H9 (cell line): Measurements from ENCODE around the gene PLEKHA5. TPM values are rescaled to one million over a fixed set of nuclear protein-coding genes. Genes with fewer than 3 reads are reported as not detected.
A peak's percentile ranks its signal among the peaks of the same experiment; 100 is the strongest.

ENCODE experiments used
- DNase-seq: peaks from one replicate; pipeline ENCODE4 v3.0.0-alpha.2; 2017
- H2AFZ ChIP-seq: one replicate; pipeline ENCODE4 v1.6.1; 2013; ENCODE audit warnings: mild to moderate bottlenecking, low read length, control low read depth, moderate library complexity
- H2AK5ac ChIP-seq: 2 replicates; pipeline ENCODE4 v1.6.1; 2013; ENCODE audit warnings: low read length, control low read depth, mixed read lengths; ENCODE audit not compliant: insufficient read length
- H2BK120ac ChIP-seq: one replicate; pipeline ENCODE4 v1.6.1; 2013; ENCODE audit warnings: low read depth, mild to moderate bottlenecking, low read length, control low read depth, inconsistent platforms; ENCODE audit not compliant: poor library complexity, severe bottlenecking
- H2BK12ac ChIP-seq: 2 replicates; pipeline ENCODE4 v1.6.1; 2013; ENCODE audit warnings: low read length, control low read depth, mixed read lengths, low read depth; ENCODE audit not compliant: insufficient read length
- H2BK15ac ChIP-seq: 2 replicates; pipeline ENCODE4 v1.6.1; 2013; ENCODE audit warnings: low read depth, low read length, control low read depth
- H2BK20ac ChIP-seq: one replicate; pipeline ENCODE4 v1.6.1; 2013; ENCODE audit warnings: low read depth, mild to moderate bottlenecking, low read length, control low read depth, inconsistent platforms; ENCODE audit not compliant: poor library complexity, severe bottlenecking
- H2BK5ac ChIP-seq: 2 replicates; pipeline ENCODE4 v1.6.1; 2013; ENCODE audit warnings: low read length, control low read depth, mixed read lengths; ENCODE audit not compliant: insufficient read length
- H3K14ac ChIP-seq: 2 replicates; pipeline ENCODE4 v1.6.1; 2013; ENCODE audit warnings: low read length, control low read depth; ENCODE audit not compliant: insufficient read depth
- H3K18ac ChIP-seq: 2 replicates; pipeline ENCODE4 v1.6.1; 2013; ENCODE audit warnings: low read depth, mild to moderate bottlenecking, mixed read lengths, low read length, control low read depth; ENCODE audit not compliant: insufficient read length
- H3K23ac ChIP-seq: 2 replicates; pipeline ENCODE4 v1.6.1; 2013; ENCODE audit warnings: low read length, control low read depth, mixed read lengths, low read depth; ENCODE audit not compliant: insufficient read length
- H3K23me2 ChIP-seq: 2 replicates; pipeline ENCODE4 v1.6.1; 2013; ENCODE audit warnings: low read depth, mild to moderate bottlenecking, mixed read lengths, low read length, control low read depth; ENCODE audit not compliant: insufficient read length, poor library complexity, severe bottlenecking
- H3K27ac ChIP-seq: 2 replicates; pipeline ENCODE4 v1.5.1; 2013; ENCODE audit warnings: low read length, control low read depth, mixed read lengths, low read depth; ENCODE audit not compliant: insufficient read length
- H3K27me3 ChIP-seq: 2 replicates; pipeline ENCODE4 v1.6.1; 2013; ENCODE audit warnings: low read length, control low read depth, inconsistent platforms; ENCODE audit not compliant: insufficient read depth
- H3K4ac ChIP-seq: 2 replicates; pipeline ENCODE4 v1.6.1; 2013; ENCODE audit warnings: low read depth, mild to moderate bottlenecking, control low read depth, inconsistent platforms, low read length, moderate library complexity
- H3K4me1 ChIP-seq: 2 replicates; pipeline ENCODE4 v1.6.1; 2013; ENCODE audit warnings: low read length, control low read depth, inconsistent platforms; ENCODE audit not compliant: insufficient read depth
- H3K4me2 ChIP-seq: 2 replicates; pipeline ENCODE4 v1.6.1; 2013; ENCODE audit warnings: low read length, control low read depth, mixed read lengths; ENCODE audit not compliant: insufficient read length, insufficient read depth
- H3K56ac ChIP-seq: 2 replicates; pipeline ENCODE4 v1.6.1; 2013; ENCODE audit warnings: low read depth, mild to moderate bottlenecking, mixed read lengths, low read length, control low read depth; ENCODE audit not compliant: insufficient read length
- H3K79me1 ChIP-seq: 2 replicates; pipeline ENCODE4 v1.6.1; 2013; ENCODE audit warnings: low read depth, mild to moderate bottlenecking, moderate library complexity, low read length, control low read depth, inconsistent platforms; ENCODE audit not compliant: insufficient read depth, poor library complexity, severe bottlenecking
- H3K79me2 ChIP-seq: 2 replicates; pipeline ENCODE4 v1.6.1; 2013; ENCODE audit warnings: low read length, control low read depth, inconsistent platforms; ENCODE audit not compliant: insufficient read depth
- H3K9ac ChIP-seq: 2 replicates; pipeline ENCODE4 v1.6.1; 2013; ENCODE audit warnings: low read length, control low read depth, mixed read lengths; ENCODE audit not compliant: insufficient read length; ENCODE audit errors: extremely low read depth
- H3K9me3 ChIP-seq: one replicate; pipeline ENCODE4 v1.6.1; 2013; ENCODE audit warnings: low read depth, low read length, inconsistent platforms; ENCODE audit not compliant: control insufficient read depth
- H3T11ph ChIP-seq: one replicate; pipeline ENCODE4 v1.6.1; 2013; ENCODE audit warnings: mild to moderate bottlenecking, low read length, control low read depth, inconsistent platforms
- H4K20me1 ChIP-seq: one replicate; pipeline ENCODE4 v1.6.1; 2013; ENCODE audit not compliant: control insufficient read depth, insufficient read length, insufficient read depth
- H4K5ac ChIP-seq: 2 replicates; pipeline ENCODE4 v1.6.1; 2013; ENCODE audit warnings: low read depth, mild to moderate bottlenecking, mixed read lengths, low read length, control low read depth; ENCODE audit not compliant: insufficient read length
- H4K8ac ChIP-seq: replicated peaks from 2 replicates; pipeline ENCODE4 v1.6.1; 2013; ENCODE audit warnings: low read length, control low read depth, mixed read lengths, low read depth; ENCODE audit not compliant: insufficient read length
- H4K91ac ChIP-seq: 2 replicates; pipeline ENCODE4 v1.6.1; 2013; ENCODE audit warnings: low read depth, mild to moderate bottlenecking, moderate library complexity, mixed read lengths, low read length, control low read depth; ENCODE audit not compliant: insufficient read length
- H3K27ac Mint-ChIP-seq, 3 experiments: 2 replicates in 2 of 3; 3 replicates in 1 of 3; pipeline ENCODE4 v1.8.0; 2020 to 2021; ENCODE audit warnings: mixed read lengths in 3 of 3, mild to moderate bottlenecking in 1 of 3, moderate library complexity in 1 of 3
- H3K27me3 Mint-ChIP-seq: 2 replicates; pipeline ENCODE4 v1.8.0; 2021; ENCODE audit warnings: low read depth, mild to moderate bottlenecking, moderate library complexity, mixed read lengths
- H3K36me3 Mint-ChIP-seq, 3 experiments: 2 replicates in 2 of 3; 3 replicates in 1 of 3; pipeline ENCODE4 v1.8.0; 2020 to 2021; ENCODE audit warnings: low read depth in 3 of 3, mixed read lengths in 3 of 3; ENCODE audit not compliant: insufficient read depth in 1 of 3
- H3K4me1 Mint-ChIP-seq, 2 experiments: 2 replicates each; pipeline ENCODE4 v1.8.0; 2020; ENCODE audit warnings: mixed read lengths in 2 of 2
- H3K4me3 Mint-ChIP-seq, 2 experiments: 2 replicates in 1 of 2; 3 replicates in 1 of 2; pipeline ENCODE4 v1.8.0; 2020 to 2021; ENCODE audit warnings: mild to moderate bottlenecking in 2 of 2, mixed read lengths in 2 of 2, moderate library complexity in 1 of 2
- H3K9me3 Mint-ChIP-seq, 2 experiments: 2 replicates in 1 of 2; 3 replicates in 1 of 2; pipeline ENCODE4 v1.8.0; 2020; ENCODE audit warnings: mild to moderate bottlenecking in 2 of 2, mixed read lengths in 2 of 2, moderate library complexity in 1 of 2
- CTCF ChIP-seq: fragments of 200-600 bp; sonication (generic); conservative IDR thresholded peaks from 3 replicates; pipeline ENCODE4 v1.8.0; 2021; ENCODE audit warnings: antibody characterized with exemption, mild to moderate bottlenecking
- WGBS: extraction: QIAGEN DNeasy Blood & Tissue Kit; methylation state at CpG from one replicate; pipeline ENCODE4 v1.1.7; 2013; ENCODE audit warnings: missing lambda C conversion rate, low lambda C conversion rate, mixed read lengths; ENCODE audit not compliant: insufficient read length; ENCODE audit errors: extremely low coverage; 5-methylcytosine and 5-hydroxymethylcytosine counted together
- total RNA-seq: library from RNA; stranded (reverse); gene quantifications from 2 replicates; pipeline ENCODE4 v1.2.1, GENCODE V29; 2021

The PLEKHA5 gene
- total RNA-seq, 1 experiment from 2014 or later: 86.7 TPM

DNA sequence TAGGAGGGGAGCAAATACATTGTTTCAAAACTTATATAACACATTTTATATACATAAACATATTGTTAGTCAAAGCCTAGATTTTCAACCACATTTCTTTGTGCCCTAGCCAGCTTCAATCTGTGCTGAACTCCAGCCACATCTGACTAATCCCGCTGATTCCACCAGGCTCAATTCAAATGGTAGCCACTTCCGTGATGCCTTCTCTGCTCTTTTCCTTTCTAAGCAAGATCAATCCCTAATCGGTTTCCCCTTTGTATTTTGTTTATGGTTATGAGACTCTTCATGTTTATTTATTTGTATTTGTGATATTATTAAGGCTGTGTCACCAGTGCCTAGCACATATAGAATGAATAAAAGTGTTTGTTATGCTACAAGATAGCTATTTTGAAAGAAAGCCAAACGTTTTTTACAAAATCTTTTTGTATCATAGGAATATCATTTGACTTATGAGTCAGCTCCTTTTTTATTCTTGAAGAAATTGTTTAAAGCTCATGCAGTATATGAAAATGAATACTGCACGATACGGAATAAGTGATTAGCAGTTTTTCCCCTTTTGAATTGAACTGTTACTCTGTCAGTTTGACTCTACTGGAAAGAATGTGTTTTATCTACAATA is 110.2 kb downstream of the PLEKHA5 start:
- Histone ChIP-seq H3K79me1 (no peaks in the 10 kb centered on the region), H3K14ac (no peak overlapping the region), H4K8ac (no peak overlapping the region), H3K9ac (no peak overlapping the region), H3K23me2 (no peaks in the 10 kb centered on the region), H3T11ph (no peak overlapping the region), H2BK12ac (no peak overlapping the region), H2BK20ac (no peak overlapping the region), H2AFZ (no peak overlapping the region), H2BK120ac (no peak overlapping the region), H4K20me1 (no peaks in the 10 kb centered on the region), H2AK5ac (no peak overlapping the region), H3K27ac (no peak overlapping the region), H3K9me3 (no peaks in the 10 kb centered on the region), H3K79me2 (peaks cover 2% of the 10 kb centered on the region; the same call in 1 of the 2 replicates), H2BK15ac (no peak overlapping the region), H3K4me1 (no peaks in the 10 kb centered on the region), H3K4me2 (no peak overlapping the region), H3K23ac (no peak overlapping the region), H3K27me3 (no peaks in the 10 kb centered on the region), H4K91ac (no peak overlapping the region), H2BK5ac (no peak overlapping the region), H4K5ac (no peak overlapping the region), H3K18ac (no peak overlapping the region), H3K56ac (no peak overlapping the region), H3K4ac (no peak overlapping the region)
- Mint-ChIP-seq H3K4me3 (no peak overlapping the region), H3K36me3 (no peaks in the 10 kb centered on the region), H3K27ac (peak overlapping the region in 1 of 3 experiments; percentile 89; a peak in 2 of 7 replicates), H3K4me1 (peaks cover 23 to 27% of the 10 kb centered on the region in 2 experiments), H3K9me3 (no peaks in the 10 kb centered on the region), H3K27me3 (no peaks in the 10 kb centered on the region)
- TF ChIP-seq CTCF: no peak
- no peak for DNase-seq
- WGBS: no CpG with 5 or more reads among the region's 6 CpGs
